Left cardiac atrium (tissue), 4 donors: ENCODE measurements around the gene SCN8A. TPM values are rescaled to one million over a fixed set of nuclear protein-coding genes. Genes with fewer than 3 reads are reported as not detected.

Experiments used
- ATAC-seq, 2 donors: fragments of 200-7000 bp; cut with Tn5 transposase; one replicate each; pipeline ENCODE4 v1.9.1; 2020; ENCODE audit warnings: mild to moderate bottlenecking in 2 of 2, moderate library complexity in 2 of 2
- DNase-seq: peaks from one replicate; pipeline ENCODE4 v3.0.0-alpha.2; 2020
- intact Hi-C, 2 donors: fragments of 100-400 bp; cut with DNase I; formaldehyde crosslinking; loops; one replicate each; pipeline versions ENCODE4 v1.14.1 to v1.15.1; 2022 to 2023
- total RNA-seq, 2 donors: library from RNA; stranded (reverse); fragmentation: NEBNext Ultra II Directional; extraction: Animal tissue kit (Norgen Biotek cat#: 25700); gene quantifications; one replicate each; pipeline ENCODE4 v1.2.1, GENCODE V29; 2021
- donor health status: DM: no; HTN: yes; CAD: no.
- donor health status: DM: no; HTN: yes; CAD: no; lungs with severe emphysema.
- donor health status: DM: yes; HTN: yes; CAD: no.
- donor health status: Dilated cardiomyopathy.

SCN8A gene
- total RNA-seq, 2 donors from 2014 or later: 0.21 to 0.41 TPM

- intact Hi-C loops: no loop called here
These were observed 245.2 kb downstream of the SCN8A start for GRCh38 chr12:51836041-51836826.

GRCh38 chr12:51836827-51837173, 245.8 kb downstream of the SCN8A start:
- ATAC-seq (no peak), DNase-seq (no peak)
- intact Hi-C loops: no loop called here

More at GRCh38 chr12:51836041-51836826, 245.2 kb downstream of the SCN8A start:
- no peak for ATAC-seq
- no peak for DNase-seq

- intact Hi-C loops: no loop called here
- DNase-seq (no peak), ATAC-seq (no peak)
These were observed 246.3 kb downstream of the SCN8A start for GRCh38 chr12:51837286-51837685.

GRCh38 chr12:51838036-51838435, 247.0 kb downstream of the SCN8A start:
- intact Hi-C loops: no loop called here
- DNase-seq (no peak), ATAC-seq (no peak)

- DNase-seq: no peak
- intact Hi-C loops: no loop called here
- peak in 1 of 2 donors; percentile 45 for ATAC-seq
These were observed 247.7 kb downstream of the SCN8A start for GRCh38 chr12:51838762-51839161.

GRCh38 chr12:51839310-51839947, 248.4 kb downstream of the SCN8A start:
- intact Hi-C loops: no loop called here
- ATAC-seq: peak in 1 of 2 donors; percentile 32

GRCh38 chr12:51840966-51841365, 249.9 kb downstream of the SCN8A start:
- no peak for DNase-seq
- ATAC-seq: no peak
- intact Hi-C loops: no loop called here

More at GRCh38 chr12:51839310-51839947, 248.4 kb downstream of the SCN8A start:
- DNase-seq: no peak

- intact Hi-C loops: no loop called here
- DNase-seq: no peak
- no peak for ATAC-seq
These were observed 250.7 kb downstream of the SCN8A start for GRCh38 chr12:51841727-51842126.

GRCh38 chr12:51844854-51845253, 253.8 kb downstream of the SCN8A start:
- intact Hi-C loops: no loop called here
- DNase-seq: no peak
- no peak for ATAC-seq

- ATAC-seq: no peak
- intact Hi-C loops: no loop called here
- DNase-seq: no peak
These were observed 254.4 kb downstream of the SCN8A start for GRCh38 chr12:51845482-51845881.

- intact Hi-C loops: no loop called here
- DNase-seq (no peak), ATAC-seq (no peak)
These were observed 255.2 kb downstream of the SCN8A start for GRCh38 chr12:51846271-51846691.

- intact Hi-C loops: no loop called here
- DNase-seq: peak; percentile 63
These were observed 256.0 kb downstream of the SCN8A start for GRCh38 chr12:51846911-51847642.

GRCh38 chr12:51847643-51848325, 256.8 kb downstream of the SCN8A start:
- intact Hi-C loops: no loop called here
- DNase-seq (no peak), ATAC-seq (peak; percentile 45)

More at GRCh38 chr12:51846911-51847642, 256.0 kb downstream of the SCN8A start:
- peak; percentile 60 to 65 for ATAC-seq

GRCh38 chr12:51848326-51848727, 257.3 kb downstream of the SCN8A start, which contains the start of gene FIGNL2:
FIGNL2 (minus strand) TSS chr12:51848718; CDS start chr12:51822413, 26,305 bp downstream.
- ATAC-seq: peak; percentile 3 to 10
- intact Hi-C loops: no loop called here
- DNase-seq: no peak

- no peak for DNase-seq
- intact Hi-C loops: no loop called here
- ATAC-seq: peak in 1 of 2 donors; percentile 4
These were observed 258.1 kb downstream of the SCN8A start for GRCh38 chr12:51848841-51849735.

- no peak for ATAC-seq
- intact Hi-C loops: no loop called here
- no peak for DNase-seq
These were observed 259.3 kb downstream of the SCN8A start for GRCh38 chr12:51850081-51850964.

- ATAC-seq (no peak), DNase-seq (no peak)
- intact Hi-C loops: no loop called here
These were observed 259.9 kb downstream of the SCN8A start for GRCh38 chr12:51850965-51851299.
